Activated T-cell treated with anti-CD3 and anti-CD28 coated beads, Interleukin-2, amount 50 U/mL, for 4 hours (primary cell): ENCODE data around the gene TPRKB. TPM values are rescaled to one million over a fixed set of nuclear protein-coding genes. Genes with fewer than 3 reads are reported as not detected.
"Not testable (repeated sequence)": the region's sequence is repeated elsewhere in the genome, so short reads cannot be mapped to it uniquely, and the experiment has no call there.

ENCODE experiments used
- ATAC-seq, 2 donors: fragments of 200-7000 bp; cut with Tn5 transposase; one replicate each; pipeline ENCODE4 v1.10.0; 2021
- DNase-seq: peaks from one replicate; pipeline ENCODE4 v3.0.0-alpha.2; 2020
- H3K27me3 Mint-ChIP-seq: one replicate; pipeline ENCODE4 v1.8.0; 2021; ENCODE audit warnings: low read depth, mixed read lengths
- H3K36me3 Mint-ChIP-seq: one replicate; pipeline ENCODE4 v1.8.0; 2022; ENCODE audit warnings: mixed read lengths; ENCODE audit not compliant: insufficient read depth
- H3K4me1 Mint-ChIP-seq: one replicate; pipeline ENCODE4 v1.8.0; 2021; ENCODE audit warnings: low read depth, mixed read lengths
- H3K4me3 Mint-ChIP-seq: one replicate; pipeline ENCODE4 v1.8.0; 2021; ENCODE audit warnings: mild to moderate bottlenecking, moderate library complexity, mixed read lengths
- H3K9me3 Mint-ChIP-seq: one replicate; pipeline ENCODE4 v1.8.0; 2021; ENCODE audit warnings: mixed read lengths
- total RNA-seq, 3 donors: library from RNA; stranded (reverse); gene quantifications; one replicate each; pipeline ENCODE4 v1.2.1, GENCODE V29; 2021

Gene TPRKB
- total RNA-seq, 3 donors from 2014 or later: 43.3 to 43.8 (median 43.6) TPM

DNA sequence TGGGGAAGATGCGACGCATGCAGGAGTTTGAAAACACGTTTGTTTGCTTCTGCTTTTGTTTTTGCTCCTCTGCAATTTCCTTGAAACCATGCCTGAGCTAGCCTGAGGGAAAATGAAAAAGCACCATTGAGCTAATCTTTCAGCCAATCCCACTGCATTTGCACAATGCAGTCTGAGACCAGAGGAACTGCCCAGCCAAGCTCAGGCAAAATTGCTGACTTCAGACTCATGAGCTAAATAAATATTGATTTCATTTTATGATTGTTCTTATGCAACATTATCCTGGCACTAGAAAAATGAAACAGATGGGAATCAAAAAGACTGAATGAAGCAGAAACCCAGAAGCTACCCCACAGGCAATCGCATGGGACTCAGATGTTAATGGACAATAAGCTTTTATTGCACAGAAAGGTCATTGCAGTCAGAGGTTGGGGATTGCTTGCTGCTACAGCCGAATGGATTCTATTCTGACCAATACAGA is 37.0 kb downstream of the TPRKB start:
- DNase-seq (no peak), ATAC-seq (no peak)
- Mint-ChIP-seq H3K27me3 (peaks cover 23% of the 10 kb centered on the region), H3K4me3 (no peak overlapping the region), H3K36me3 (peaks cover 1% of the 10 kb centered on the region), H3K9me3 (no peaks in the 10 kb centered on the region), H3K4me1 (no peaks in the 10 kb centered on the region)

- Mint-ChIP-seq H3K4me1 (no peaks in the 10 kb centered on the region), H3K36me3 (peaks cover 1% of the 10 kb centered on the region), H3K9me3 (no peaks in the 10 kb centered on the region), H3K27me3 (peaks cover 20% of the 10 kb centered on the region), H3K4me3 (no peak overlapping the region)
- ATAC-seq (no peak), DNase-seq (no peak)
Observed at GRCh38 chr2:73699437-73699836, 37.7 kb downstream of the TPRKB start.

GRCh38 chr2:73698101-73698500 is 39.0 kb downstream of the TPRKB start:
- peaks cover 18% of the 10 kb centered on the region for H3K27me3 Mint-ChIP-seq
- no peak overlapping the region for H3K4me3 Mint-ChIP-seq
- DNase-seq: no peak
- H3K36me3 Mint-ChIP-seq: peaks cover 1% of the 10 kb centered on the region
- no peak for ATAC-seq
- H3K4me1 Mint-ChIP-seq: no peaks in the 10 kb centered on the region
- no peaks in the 10 kb centered on the region for H3K9me3 Mint-ChIP-seq

DNA sequence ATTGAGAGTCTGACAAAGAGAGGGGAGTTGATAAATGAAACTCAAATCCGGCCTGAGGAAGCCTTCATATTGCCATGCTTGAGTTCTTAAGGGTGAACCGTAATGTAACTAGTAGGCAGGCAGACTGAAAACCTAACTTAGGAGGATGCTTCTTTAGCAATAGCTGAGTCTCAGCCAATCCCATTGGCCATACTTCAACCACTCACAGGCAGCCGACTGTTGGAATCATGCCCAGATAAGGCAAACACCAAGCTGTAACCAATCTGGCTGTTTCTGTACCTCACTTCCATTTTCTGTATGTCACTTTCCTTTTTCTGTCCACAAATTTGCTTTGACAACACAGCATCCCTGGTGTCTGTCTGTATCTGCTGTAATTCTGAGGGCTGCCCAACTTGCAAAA is 39.5 kb downstream of the TPRKB start:
- Mint-ChIP-seq H3K9me3 (no peaks in the 10 kb centered on the region), H3K4me1 (no peaks in the 10 kb centered on the region), H3K27me3 (peaks cover 18% of the 10 kb centered on the region), H3K36me3 (peaks cover 1% of the 10 kb centered on the region), H3K4me3 (no peak overlapping the region)
- no peak for ATAC-seq
- no peak for DNase-seq

- H3K4me1 Mint-ChIP-seq, H3K9me3 Mint-ChIP-seq, H3K36me3 Mint-ChIP-seq, DNase-seq, H3K4me3 Mint-ChIP-seq, ATAC-seq: not testable (repeated sequence)
- peaks cover 18% of the 10 kb centered on the region for H3K27me3 Mint-ChIP-seq
Observed at GRCh38 chr2:73696985-73697384, 40.2 kb downstream of the TPRKB start.

DNA sequence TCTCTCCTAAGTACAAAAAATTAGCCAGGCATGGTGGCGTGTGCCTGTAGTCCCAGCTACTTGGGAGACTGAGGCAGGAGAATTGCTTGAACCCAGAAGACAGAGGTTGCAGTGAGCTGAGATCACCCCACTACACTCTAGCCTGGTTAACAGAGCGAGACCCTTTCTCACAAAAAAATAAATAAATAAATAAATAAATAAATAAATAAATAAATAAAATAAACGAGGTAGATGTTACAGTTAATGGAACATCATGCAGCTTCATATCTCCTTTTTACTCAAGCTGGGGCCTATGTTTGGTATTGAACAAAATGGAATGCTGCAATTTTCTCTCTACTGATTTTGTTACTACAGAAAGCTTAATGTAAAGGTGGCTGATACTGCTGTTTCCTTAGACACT is 40.6 kb downstream of the TPRKB start:
- H3K4me1 Mint-ChIP-seq, H3K9me3 Mint-ChIP-seq, H3K4me3 Mint-ChIP-seq, ATAC-seq, DNase-seq, H3K36me3 Mint-ChIP-seq: not testable (repeated sequence)
- peaks cover 16% of the 10 kb centered on the region for H3K27me3 Mint-ChIP-seq

- peak; percentile 71 to 77 for ATAC-seq
- H3K9me3 Mint-ChIP-seq: not testable (repeated sequence)
Observed at GRCh38 chr2:73690372-73691088, 46.6 kb downstream of the TPRKB start.

GRCh38 chr2:73688494-73688893 is 48.7 kb downstream of the TPRKB start:
- DNase-seq, H3K4me3 Mint-ChIP-seq, H3K4me1 Mint-ChIP-seq, H3K36me3 Mint-ChIP-seq, H3K9me3 Mint-ChIP-seq, ATAC-seq, H3K27me3 Mint-ChIP-seq: not testable (repeated sequence)

More at GRCh38 chr2:73690372-73691088, 46.6 kb downstream of the TPRKB start:
- not testable (repeated sequence) for H3K27me3 Mint-ChIP-seq, H3K4me3 Mint-ChIP-seq, DNase-seq, H3K36me3 Mint-ChIP-seq, H3K4me1 Mint-ChIP-seq

DNA sequence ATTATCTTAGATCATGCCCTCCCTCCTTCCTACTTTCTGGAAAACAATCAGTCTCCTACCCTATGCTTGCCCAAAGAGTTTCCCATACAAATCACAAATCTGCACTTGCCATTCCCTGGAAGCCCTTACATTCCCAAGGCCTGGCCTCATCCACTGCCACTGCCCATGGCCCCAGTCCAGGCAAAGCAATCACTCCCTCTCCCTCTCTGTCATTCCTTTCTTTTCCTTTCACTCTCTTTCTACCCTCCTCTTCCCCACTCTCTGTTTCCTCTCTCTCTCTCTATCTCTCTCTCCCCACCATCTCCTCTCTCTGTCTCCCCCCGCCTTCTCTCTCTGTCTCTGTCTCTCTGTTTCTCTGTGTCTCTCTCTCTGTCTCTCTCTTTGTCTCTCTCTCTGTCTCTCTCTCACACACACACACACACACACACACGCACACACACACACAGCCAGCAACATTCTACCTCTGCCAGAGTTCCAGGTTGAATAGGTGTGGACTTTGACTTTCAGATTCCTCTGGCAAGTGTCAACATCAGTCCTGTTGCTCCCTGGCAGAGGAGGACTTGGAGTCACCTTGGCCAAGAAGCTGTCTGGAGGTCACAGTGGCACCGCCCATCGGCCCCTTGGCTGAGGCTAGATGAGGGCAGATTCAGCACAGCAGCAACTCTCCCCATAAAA is 51.2 kb downstream of the TPRKB start:
- Mint-ChIP-seq H3K27me3 (peaks cover 3% of the 10 kb centered on the region), H3K36me3 (no peaks in the 10 kb centered on the region)

DNA sequence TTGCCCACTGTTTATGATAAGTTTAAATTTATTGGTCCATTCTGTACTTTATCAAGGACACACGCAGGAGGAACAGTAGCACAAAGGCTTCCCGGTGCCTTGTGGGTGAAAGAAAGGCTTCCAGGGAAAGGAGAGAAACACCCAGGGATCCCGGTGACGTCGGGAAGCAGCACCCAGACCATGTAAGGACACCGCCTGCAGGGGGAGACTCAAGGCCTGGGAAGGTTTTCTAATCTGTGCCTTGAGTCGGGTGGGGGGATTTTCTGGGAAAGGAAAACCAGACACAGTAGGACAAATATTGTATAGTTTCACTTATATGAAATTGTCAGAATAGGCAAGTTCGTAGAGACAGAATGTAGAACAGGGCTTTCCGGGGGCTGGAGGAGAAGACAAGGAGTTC is 52.2 kb downstream of the TPRKB start:
- not testable (repeated sequence) for DNase-seq, H3K9me3 Mint-ChIP-seq, H3K4me3 Mint-ChIP-seq, ATAC-seq, H3K36me3 Mint-ChIP-seq, H3K4me1 Mint-ChIP-seq, H3K27me3 Mint-ChIP-seq

More for the DNA sequence above, 51.2 kb downstream of the TPRKB start:
- H3K4me1 Mint-ChIP-seq: no peaks in the 10 kb centered on the region
- DNase-seq (no peak), ATAC-seq (no peak)
- no peak overlapping the region for H3K4me3 Mint-ChIP-seq
- H3K9me3 Mint-ChIP-seq: peaks cover 7% of the 10 kb centered on the region

DNA sequence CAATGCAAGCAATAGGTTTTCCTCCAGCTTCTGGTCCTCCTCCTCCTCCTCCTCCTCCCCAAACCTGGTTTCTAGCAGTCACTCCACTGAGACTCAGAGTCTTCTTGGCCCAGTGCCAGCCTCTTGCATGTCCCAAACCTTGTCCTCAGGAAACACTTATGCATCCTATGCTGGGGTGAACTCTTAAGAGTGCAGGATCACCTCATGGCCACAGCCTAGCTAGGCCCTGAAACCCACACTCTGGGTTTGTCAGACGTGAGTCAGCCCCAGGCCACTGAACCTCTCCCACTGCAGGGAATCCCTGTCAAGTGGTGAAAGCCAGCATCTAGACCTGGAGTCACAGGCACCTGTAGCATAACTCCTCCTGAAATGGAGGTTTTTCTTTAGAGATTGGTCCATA is 52.8 kb downstream of the TPRKB start:
- H3K4me1 Mint-ChIP-seq, H3K9me3 Mint-ChIP-seq, H3K36me3 Mint-ChIP-seq, H3K27me3 Mint-ChIP-seq, ATAC-seq, H3K4me3 Mint-ChIP-seq, DNase-seq: not testable (repeated sequence)

- not testable (repeated sequence) for H3K36me3 Mint-ChIP-seq, ATAC-seq, H3K9me3 Mint-ChIP-seq, H3K4me3 Mint-ChIP-seq, H3K4me1 Mint-ChIP-seq, DNase-seq, H3K27me3 Mint-ChIP-seq
Observed at GRCh38 chr2:73679951-73680571, 57.1 kb downstream of the TPRKB start.
